ENCODE results near the gene IGFBP5.

Gene IGFBP5

GRCh38 chr2:216713691-216714336 is 18.5 kb upstream of the IGFBP5 start:
- DNase-seq: no peak

- no peak for DNase-seq
These were observed 16.0 kb upstream of the IGFBP5 start for GRCh38 chr2:216711348-216711747.

- DNase-seq: no peak
These were observed 15.4 kb upstream of the IGFBP5 start for GRCh38 chr2:216710551-216711301.

GRCh38 chr2:216702756-216703155 is 7.4 kb upstream of the IGFBP5 start:
- no peak for DNase-seq

- DNase-seq: no peak
These were observed 6.2 kb upstream of the IGFBP5 start for GRCh38 chr2:216701544-216701943.

- DNase-seq: no peak
These were observed 5.4 kb upstream of the IGFBP5 start for GRCh38 chr2:216700781-216701180.

- DNase-seq: no peak
These were observed 4.8 kb upstream of the IGFBP5 start for GRCh38 chr2:216700088-216700567.

- no peak for DNase-seq
These were observed 3.5 kb upstream of the IGFBP5 start for GRCh38 chr2:216698895-216699294.

GRCh38 chr2:216698293-216698692 is 2.9 kb upstream of the IGFBP5 start:
- DNase-seq: no peak

GRCh38 chr2:216696751-216697560 is 1.6 kb upstream of the IGFBP5 start:
- DNase-seq: no peak

- no peak for DNase-seq
These were observed 972 bp upstream of the IGFBP5 start for GRCh38 chr2:216696321-216696720.

- no peak for DNase-seq
These were observed 527 bp downstream of the IGFBP5 start for GRCh38 chr2:216694826-216695217.

GRCh38 chr2:216694082-216694825 is 1.1 kb downstream of the IGFBP5 start:
- peak; percentile 11 to 13 for DNase-seq

GRCh38 chr2:216693414-216694080 is 1.8 kb downstream of the IGFBP5 start:
- DNase-seq: no peak

GRCh38 chr2:216692636-216693413 is 2.5 kb downstream of the IGFBP5 start:
- peak; percentile 28 to 61 for DNase-seq

GRCh38 chr2:216690853-216691741 is 4.3 kb downstream of the IGFBP5 start:
- DNase-seq: no peak

- DNase-seq: no peak
These were observed 4.9 kb downstream of the IGFBP5 start for GRCh38 chr2:216690456-216690852.

- DNase-seq: no peak
These were observed 6.0 kb downstream of the IGFBP5 start for GRCh38 chr2:216689397-216689796.

- no peak for DNase-seq
These were observed 6.5 kb downstream of the IGFBP5 start for GRCh38 chr2:216688731-216689340.

- DNase-seq: no peak
These were observed 7.7 kb downstream of the IGFBP5 start for GRCh38 chr2:216687646-216688045.
